Fibroblast of skin of left quadriceps (primary cell): ENCODE measurements around the gene FLNC.

ENCODE experiments used
- DNase-seq, 2 experiments: peaks; one replicate each; pipeline ENCODE4 v3.0.0-alpha.2; 2013; ENCODE audit warnings: low read depth in 2 of 2

Gene FLNC

DNA sequence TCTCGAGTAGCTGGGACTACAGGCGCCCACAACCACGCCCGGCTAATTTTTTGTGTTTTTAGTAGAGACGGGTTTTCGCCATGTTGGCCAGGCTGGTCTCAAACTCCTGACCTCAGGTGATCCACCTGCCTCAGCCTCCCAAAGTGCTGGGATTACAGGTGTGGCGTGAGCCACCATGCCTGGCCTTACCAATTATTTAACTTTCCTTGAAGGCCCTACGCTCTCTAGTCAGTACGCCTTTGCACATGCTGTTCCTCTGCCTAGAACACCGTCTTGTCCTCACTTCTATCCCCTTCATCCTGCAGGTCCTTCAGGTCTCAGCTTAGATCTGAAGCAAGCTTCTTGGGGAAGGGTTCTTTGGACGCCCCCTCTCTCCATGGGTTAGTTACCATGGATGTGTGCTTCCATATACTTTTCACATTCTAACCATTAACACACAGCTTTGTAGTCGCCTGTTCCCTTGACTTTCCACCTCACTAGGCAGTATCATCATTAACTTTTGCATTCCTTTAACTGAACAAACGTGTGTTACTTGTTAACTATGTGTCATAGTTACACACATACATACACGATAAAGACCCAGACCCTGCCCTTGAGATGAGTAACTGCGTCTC, 31.9 kb downstream of the FLNC start:
- DNase-seq = no peak

DNA sequence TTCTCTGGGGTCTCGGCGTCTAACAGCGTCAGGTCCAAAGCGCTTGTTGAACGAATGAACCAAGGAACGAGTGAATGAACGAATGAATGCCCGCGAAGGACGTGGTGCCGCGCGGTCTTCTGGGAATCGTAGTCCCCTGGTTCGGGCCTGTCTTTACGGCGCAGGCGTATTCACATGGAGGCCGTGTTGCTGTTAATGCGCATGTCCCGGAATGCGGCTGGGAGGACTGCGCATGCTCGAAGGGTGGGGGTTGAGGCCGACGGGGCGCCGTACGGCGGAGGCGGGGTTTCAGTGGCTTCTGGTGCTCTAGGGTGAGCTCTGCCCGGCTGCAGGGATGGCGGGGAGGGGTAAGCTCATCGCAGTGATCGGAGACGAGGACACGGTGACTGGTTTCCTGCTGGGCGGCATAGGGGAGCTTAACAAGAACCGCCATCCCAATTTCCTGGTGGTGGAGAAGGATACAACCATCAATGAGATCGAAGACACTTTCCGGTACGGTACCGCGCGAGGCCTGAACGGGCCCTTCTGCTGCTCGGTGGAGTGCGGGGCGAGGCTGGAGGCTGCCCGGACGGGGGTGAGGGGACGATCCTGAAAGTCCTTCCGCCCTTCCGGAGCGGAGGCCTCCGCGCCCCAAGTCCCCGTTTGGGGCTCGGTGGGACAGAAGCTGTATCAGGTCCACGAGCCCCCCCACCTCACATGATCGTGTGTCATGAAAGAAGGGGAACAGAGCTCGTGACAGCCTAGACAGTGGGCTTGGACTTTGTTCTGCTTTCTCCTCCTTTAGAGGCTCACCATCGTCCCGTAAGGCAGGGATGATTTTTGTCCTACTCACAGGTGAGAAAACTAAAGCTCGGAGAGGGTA, 32.6 kb downstream of the FLNC start, which contains the start of gene ATP6V1F:
Gene ATP6V1F, plus strand, starts transcription at position 286 of the 862 bp plus-strand sequence. Its CDS starts 49 bp downstream, at position 335.
- DNase-seq = peak; percentile 92 to 93

DNA sequence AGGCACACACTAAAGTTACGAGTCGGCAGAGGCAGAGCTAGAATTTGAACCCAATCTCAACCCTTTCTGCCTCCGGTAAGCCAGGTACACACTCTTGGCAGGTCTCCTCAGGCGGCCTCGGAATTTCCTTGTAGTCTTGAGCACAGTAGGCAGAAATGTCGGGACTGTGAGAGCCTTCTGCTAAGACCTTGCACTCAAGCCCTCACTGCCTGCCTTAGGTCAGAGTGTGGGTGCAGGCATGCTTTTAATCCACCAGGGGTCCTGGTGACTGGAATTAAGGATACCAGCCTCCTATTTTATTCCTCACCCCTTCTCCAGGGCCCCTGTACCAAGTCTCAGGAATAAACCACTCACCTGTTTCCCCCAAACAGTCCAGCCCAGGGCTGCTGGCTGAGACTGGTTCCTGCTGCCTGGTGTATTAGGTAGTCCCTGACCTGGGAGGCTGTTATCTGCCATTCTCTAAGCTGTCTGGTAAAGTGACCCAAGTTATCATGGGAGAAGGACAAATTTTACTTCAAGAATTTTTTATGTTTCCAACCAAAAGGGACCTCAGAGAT, 33.3 kb downstream of the FLNC start:
- peak in 1 of 2 experiments; percentile 33 for DNase-seq

DNA sequence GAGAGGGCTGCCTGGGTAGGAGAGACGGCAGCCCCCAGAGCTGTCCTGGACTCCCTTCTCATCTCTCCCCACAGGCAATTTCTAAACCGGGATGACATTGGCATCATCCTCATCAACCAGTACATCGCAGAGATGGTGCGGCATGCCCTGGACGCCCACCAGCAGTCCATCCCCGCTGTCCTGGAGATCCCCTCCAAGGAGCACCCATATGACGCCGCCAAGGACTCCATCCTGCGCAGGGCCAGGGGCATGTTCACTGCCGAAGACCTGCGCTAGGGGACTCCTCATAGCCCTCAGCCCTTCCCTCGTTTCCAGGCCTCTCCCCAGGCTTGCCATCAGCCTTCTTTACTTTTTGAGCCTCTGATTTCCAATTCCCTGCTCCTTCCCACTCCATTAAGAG, 35.1 kb downstream of the FLNC start:
- DNase-seq = no peak

DNA sequence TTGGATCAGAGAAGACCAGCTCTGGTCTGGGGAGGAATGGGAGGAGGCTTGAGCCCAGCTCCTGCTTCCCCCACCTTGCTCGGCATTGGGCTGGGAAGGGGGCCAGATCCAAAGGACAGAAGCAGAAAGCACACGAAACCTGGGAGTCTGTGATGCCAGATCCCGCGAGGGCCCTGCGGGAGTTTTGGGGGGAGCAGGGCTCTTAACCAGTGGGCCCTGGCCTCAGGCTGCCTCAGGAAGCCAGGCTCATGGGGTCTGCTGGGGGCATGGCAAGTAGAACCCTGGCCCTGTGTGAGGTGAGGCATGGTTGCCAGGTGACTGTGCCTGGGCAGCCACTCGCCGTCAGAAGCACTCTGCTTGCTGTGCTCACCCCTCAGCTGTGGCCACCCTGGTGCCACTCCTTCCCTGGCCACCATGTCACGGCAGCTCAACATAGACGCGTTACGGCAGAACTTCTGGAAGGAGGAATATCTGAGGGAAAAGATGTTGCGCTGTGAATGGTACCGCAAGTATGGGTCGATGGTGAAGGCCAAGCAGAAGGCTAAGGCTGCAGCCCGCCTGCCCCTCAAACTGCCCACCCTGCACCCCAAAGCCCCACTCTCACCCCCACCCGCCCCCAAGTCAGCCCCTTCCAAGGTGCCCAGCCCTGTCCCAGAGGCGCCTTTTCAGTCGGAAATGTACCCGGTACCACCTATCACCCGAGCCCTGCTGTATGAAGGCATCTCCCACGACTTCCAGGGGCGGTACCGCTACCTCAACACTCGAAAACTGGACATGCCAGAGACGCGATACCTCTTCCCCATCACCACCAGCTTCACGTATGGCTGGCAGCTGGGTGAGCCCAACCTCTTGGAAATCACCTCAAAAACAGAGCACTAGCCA, 36.0 kb downstream of the FLNC start:
- DNase-seq = no peak

DNA sequence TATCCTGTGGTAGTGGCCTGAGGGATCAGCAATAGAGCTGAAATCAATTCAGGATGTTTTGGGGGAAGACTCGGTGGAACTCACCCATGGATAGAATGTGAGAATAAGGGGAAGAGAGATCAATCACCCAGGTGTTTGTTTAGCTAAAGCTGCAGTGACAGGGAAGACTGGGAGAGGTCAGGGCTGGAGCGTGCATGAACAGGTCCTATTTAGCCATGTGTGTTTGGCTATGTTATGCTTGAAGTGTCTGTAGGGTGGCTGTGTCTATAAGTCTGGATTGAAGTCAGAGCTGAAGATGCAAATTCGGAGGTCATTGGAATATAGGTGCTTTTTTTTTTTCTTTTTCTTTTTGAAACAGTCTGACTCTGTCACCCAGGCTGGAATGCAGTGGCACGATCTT, 37.0 kb downstream of the FLNC start:
- no peak for DNase-seq

DNA sequence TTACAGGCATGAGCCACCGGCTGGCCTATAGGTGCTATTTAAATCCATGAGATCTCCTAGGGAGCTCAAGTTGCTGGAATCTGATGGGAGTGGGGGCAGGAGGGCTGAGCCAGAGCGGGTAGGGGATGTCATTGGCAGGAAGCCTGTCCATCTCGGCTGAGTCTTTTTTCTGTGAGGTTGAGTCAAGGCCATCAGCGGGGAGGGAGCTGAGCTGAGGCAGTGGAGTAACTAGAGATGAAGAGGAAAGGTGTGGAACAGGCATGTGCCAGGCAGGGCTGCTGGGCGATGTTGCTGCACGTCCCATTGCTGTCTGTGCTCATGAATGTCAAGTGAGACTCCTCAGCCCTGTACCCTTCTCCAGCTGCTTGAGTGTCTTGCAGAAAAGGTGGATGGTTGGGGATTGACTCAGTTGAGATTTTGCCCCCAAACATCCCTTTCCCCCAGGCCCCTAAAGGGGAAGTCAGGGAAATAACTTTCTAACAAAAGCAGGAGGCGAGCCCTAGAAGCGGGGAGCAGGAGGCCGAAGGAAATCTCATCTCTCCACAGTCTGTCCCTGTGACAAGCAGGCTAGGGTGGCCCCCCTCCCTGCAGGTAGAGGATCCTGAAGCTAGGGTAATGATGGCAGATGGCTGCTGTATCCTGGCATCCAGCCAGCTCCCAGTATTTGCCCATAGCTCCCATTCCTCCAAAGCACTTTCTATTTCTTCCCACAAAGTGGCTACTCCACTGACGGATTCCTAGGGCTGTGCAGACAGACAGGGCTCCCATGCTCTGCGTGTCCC, 37.8 kb downstream of the FLNC start:
- no peak for DNase-seq

DNA sequence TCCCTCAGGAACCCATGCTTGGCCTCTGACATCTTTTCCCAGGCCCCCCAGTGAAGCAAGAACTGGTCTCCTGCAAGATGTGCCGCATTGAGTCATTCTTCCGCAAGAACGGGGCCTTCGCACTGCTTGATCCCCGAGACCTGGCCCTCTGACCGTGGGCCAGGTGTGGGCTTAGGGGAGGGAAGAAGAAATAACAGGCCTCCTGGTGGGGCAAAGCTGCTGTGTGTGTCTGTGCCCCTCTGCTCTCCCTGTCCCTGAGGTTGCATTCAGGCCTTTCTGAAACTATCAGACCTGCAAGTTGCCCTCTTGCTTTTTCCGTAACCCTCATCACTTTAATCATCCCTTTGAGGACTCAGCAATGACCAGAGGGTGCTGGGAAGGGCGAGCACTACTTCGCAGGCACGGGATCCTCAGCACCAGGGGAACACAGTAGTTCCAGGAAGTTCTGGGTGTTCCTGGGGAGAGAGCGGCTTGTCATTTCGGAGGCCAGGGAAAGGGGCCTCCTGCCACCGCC, 38.5 kb downstream of the FLNC start:
- no peak for DNase-seq

DNA sequence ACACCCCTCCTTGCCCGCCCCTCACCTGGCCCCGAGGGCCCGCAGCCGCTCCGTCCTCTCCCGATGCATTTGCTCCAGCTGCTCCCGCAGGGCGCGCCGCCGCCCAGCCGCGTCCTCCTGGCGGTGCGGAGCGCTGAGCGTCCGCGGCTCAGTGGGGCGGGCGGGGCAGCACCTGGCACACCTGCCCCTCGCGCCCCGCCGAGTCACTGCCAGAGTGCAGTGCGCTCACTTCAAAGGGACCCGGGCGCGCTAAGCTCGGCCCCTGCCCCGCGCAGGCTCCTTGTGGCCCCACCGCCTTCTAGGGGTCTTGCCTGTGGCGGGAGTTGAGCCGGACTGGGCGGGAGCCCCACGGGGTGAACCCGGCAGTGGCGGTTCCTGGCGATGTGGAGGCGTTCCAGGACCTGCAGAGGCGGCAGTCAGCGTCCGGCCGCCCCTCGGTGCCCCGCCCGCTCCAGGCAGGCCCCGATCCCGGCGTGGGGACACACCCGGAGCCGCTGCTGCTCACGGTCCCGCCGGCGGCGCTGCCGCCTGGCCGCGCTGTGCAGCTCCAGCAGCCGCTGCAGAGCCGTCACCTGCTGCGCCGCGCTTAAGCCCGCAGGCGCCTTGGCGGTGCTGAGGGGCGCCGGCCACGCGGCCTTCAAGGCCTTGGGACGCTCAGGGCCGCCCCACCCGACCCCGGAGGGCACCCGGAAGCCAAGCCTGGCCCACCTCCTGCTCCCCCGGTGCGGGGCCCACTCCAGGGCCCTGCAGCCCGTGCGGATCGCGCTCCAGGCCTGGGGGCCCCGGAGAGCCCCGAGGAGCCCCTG, 39.1 kb downstream of the FLNC start:
- DNase-seq = no peak

DNA sequence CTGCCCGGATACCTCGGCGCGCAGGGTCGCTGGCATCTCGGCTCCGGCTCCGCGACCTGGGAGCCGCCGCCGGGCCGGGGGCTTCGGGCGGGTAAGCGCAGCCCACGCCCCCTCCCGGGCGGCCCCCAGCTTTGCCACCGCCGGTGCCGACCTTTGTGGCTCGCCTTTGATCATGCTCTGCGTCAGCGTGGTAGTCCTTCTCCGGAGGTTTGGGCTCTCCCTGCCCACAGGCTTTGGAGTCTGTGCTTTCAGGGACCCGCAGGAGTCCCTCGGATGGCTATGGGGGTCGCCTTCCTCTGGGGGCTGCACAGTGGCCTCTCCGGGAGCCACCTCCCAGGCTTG, 39.7 kb downstream of the FLNC start:
- no peak for DNase-seq

DNA sequence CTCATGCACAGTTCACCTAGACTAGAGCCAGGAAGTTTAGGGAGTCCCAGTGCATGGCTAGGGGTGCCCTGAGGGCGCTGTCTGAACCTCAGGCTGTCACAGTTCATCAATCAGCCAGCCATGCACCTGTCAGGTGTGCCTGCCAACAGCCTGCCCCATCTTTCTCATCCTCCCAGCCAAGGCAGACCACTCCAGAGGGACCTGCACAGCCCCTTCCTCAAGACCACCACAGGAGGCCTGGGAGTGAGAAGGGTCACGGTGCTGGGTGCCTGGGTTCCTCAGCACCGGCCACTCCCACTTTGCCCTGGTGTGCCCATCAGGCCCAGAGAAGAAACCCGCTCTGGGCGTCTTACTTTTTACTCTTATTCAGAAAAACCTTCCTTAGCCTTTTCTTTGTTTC, 40.8 kb downstream of the FLNC start:
- no peak for DNase-seq

DNA sequence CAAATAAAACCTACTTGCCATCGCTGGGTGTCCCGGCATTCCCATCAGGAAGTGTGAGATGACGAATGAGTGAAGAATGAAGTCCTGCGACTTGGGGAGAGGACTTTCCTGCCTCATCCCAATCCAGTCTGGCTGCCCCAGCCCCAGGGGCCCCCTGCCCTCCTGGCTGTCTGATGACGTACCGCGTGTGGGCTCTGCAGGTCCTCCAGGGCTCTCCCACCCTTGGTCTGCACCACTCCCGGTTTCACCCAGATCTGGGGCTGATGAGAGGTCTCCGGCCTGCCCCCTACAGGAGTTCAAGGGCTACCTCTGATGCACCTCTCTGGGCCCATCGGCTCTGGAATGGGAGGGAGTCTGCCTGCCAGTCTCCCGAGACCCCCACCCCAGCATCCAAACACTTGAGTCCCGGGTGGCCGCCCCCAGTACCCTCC, 42.2 kb downstream of the FLNC start:
- DNase-seq = no peak

DNA sequence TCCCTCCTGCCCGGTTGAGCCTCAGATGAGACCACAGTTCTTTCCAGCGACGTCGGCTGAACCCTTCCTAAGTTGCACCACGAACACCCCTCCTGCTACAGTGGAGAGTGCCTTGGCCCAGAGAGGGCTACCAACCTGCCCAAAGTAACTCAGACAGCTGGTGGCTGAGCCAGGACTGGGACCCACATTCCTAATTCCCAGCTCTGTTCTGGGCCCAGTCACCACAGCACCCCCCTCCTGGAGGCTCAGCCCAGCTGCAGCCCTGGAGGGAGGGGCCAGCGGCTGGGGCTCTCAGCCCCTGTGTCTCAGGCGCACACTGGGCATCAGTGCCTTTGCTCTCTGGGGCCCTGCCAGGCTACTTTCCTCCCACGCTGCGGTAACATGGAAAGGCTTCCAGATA, 43.0 kb downstream of the FLNC start:
- no peak for DNase-seq

DNA sequence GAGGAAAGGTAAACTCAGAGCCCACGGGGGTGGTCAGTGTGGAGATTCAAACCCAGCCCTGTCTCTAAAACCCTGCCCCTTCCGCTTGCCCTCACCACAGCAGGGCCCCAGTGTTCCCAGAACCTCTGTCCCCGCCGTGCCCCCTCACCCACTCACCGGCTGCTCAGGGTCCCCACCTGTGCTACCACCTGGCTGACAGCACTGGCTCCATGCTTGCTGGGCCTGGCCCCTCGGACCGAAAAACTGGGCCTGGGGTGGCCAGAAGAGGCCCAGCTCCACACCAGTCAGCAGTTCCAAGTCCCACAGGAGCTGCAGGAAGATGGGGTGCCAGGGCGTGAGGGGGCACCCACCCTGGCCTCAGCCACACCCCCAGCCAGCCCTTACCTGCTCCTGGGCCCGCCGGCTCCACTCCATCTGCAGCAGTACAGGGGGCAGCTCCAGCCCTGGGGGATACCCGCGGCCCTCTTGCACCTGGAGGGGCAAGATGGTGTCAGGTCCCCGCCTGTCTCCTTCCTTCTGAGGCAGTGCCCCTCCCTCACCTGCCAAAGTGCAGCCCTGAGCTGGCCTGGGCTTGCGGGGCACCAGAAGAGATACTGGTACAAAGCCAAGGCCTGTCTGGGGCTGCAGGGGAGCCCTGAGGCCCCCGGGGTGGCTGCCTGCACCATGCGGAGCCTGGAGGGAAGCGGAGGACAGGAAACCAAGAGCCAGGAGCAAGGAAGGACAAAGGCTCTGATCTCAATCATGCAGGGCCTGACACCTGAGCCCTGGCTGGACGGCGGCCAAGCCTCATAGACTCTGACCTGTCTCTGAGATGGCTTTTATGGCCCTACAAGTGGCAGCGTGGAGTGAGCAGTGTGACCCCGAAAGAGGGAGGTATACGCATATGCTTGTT, 44.2 kb downstream of the FLNC start:
- no peak for DNase-seq

DNA sequence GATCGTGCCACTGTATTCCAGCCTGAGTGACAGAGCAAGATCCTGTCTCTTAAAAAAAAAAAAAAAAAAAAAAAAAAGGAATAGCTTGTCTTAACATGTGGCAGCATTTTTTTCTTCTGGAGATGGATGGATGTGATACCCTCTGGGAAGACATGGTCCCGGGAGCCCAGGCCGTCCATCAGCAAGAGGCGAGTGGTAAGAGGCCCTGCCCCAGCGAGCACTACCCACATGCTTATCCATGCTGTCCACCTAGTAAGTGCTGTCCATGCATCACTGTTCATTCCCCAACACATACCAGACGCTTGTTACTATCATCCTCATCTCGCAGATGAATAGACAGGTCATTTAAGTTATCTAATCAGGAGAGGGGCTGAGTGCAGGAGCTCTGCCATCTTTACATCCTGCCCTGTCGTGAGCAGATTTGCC, 45.3 kb downstream of the FLNC start:
- no peak for DNase-seq

DNA sequence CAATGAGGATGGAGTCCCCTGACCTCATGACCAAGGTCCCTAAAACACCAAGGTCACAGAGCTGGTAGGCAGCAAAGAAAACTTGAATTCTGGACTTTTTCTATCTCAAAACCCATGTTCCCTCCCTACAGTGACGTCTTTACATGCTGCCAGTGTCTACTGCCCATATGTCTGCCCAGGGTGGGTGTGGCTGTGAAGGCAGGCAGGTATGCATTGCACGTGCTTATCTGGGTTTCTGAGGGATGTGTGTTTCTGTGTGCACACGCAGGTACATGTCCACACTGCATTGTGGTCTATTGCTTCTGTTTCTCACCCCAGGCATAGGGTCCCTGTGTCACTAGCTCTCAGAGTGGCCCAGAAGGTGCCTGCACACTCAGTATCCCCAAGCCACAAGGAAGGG, 45.9 kb downstream of the FLNC start:
- no peak for DNase-seq

DNA sequence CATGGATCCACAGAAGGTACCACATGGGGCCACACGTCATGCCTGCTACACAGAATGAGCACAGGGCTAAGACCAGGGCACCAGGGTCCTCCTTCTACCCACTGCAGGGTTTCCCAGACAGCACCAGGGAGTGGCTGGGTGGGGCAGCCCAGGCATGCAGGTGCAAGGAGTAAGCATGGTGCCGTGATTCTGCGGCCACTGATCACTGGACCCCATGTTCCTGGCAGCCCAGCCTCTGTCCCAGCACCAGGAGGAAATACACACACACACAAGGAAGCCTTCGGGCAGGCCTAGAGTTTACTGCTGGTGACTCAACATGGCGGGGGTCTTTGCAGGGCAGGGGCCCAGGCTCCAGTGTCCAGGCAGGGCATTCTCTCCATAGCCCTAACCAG, 46.4 kb downstream of the FLNC start:
- DNase-seq = no peak

DNA sequence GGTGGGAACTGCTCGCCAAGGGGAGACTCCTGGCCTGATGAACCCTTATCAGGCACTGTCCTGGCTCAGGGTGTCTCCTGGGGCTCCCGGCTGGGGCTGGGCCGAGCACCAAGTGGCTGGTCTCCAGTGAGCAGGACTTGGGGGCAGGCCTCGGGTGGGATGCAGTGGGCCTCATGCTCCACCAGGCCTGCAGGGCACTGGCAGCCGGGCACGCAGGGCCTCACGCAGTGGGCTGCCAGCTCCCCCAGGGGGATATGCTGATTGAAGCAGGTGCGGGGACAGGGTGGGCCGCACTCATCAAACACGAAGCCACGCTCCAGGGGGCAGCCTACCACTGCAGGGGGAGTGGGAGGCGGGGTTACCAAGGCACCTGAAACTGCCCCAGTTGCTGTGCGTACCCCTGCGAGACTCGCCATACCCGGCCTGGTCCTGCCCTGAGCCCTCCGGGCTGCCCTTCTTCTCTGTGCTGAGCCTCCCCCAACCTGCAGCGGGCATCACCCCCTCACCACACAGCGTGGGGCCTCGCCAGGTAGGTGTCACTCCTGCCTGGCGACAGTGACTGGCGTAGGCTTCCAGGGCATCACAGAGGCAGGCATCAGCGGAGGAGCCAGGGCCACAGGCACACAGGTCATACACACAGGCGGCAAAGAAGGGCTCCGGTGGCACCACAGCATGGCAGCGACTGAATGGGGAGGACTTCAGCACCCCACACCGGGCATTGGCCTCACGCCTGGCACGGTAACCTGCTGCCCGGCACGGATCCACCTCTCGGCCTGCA, 47.0 kb downstream of the FLNC start:
- no peak for DNase-seq
